ENCODE data around the gene CDC25A.
"Not testable (repeated sequence)": the region's sequence is repeated elsewhere in the genome, so short reads cannot be mapped to it uniquely, and the experiment has no call there.

The CDC25A gene

GRCh38 chr3:48140936-48141603, 47.1 kb downstream of the CDC25A start:
- DNase-seq: no peak

- DNase-seq: no peak
Measured at GRCh38 chr3:48140336-48140757, 47.9 kb downstream of the CDC25A start.

GRCh38 chr3:48137425-48137999, 50.7 kb downstream of the CDC25A start:
- no peak for DNase-seq

- DNase-seq: no peak
Measured at GRCh38 chr3:48135552-48136495, 52.4 kb downstream of the CDC25A start.

GRCh38 chr3:48130321-48130904, 57.8 kb downstream of the CDC25A start:
- DNase-seq: no peak

- DNase-seq: no peak
Measured at GRCh38 chr3:48129921-48130320, 58.3 kb downstream of the CDC25A start.

GRCh38 chr3:48128774-48129173, 59.4 kb downstream of the CDC25A start:
- peak; percentile 53 for DNase-seq

GRCh38 chr3:48125886-48126622, 62.2 kb downstream of the CDC25A start:
- no peak for DNase-seq

- peak; percentile 62 for DNase-seq
Measured at GRCh38 chr3:48125013-48125705, 63.1 kb downstream of the CDC25A start.

- DNase-seq: no peak
Measured at GRCh38 chr3:48123346-48123745, 64.9 kb downstream of the CDC25A start.

GRCh38 chr3:48122504-48122903, 65.7 kb downstream of the CDC25A start:
- DNase-seq: no peak

GRCh38 chr3:48120223-48120622, 68.0 kb downstream of the CDC25A start:
- no peak for DNase-seq

GRCh38 chr3:48119505-48120193, 68.6 kb downstream of the CDC25A start:
- DNase-seq: peak; percentile 33

- DNase-seq: no peak
Measured at GRCh38 chr3:48118928-48119327, 69.3 kb downstream of the CDC25A start.

- DNase-seq: no peak
Measured at GRCh38 chr3:48118322-48118721, 69.9 kb downstream of the CDC25A start.

GRCh38 chr3:48112813-48113212, 75.4 kb downstream of the CDC25A start:
- no peak for DNase-seq

- DNase-seq: not testable (repeated sequence)
Measured at GRCh38 chr3:48112108-48112791, 76.0 kb downstream of the CDC25A start.

GRCh38 chr3:48110463-48110862, 77.8 kb downstream of the CDC25A start:
- DNase-seq: no peak

- DNase-seq: no peak
Measured at GRCh38 chr3:48107227-48107626, 81.0 kb downstream of the CDC25A start.

Measured in NCI-H226 (cell line).